Breast epithelium (tissue), 4 donors: ENCODE data around the gene TAS1R3. TPM values are rescaled to one million over a fixed set of nuclear protein-coding genes. Genes with fewer than 3 reads are reported as not detected.
"Not testable (repeated sequence)": the region's sequence is repeated elsewhere in the genome, so short reads cannot be mapped to it uniquely, and the experiment has no call there.

Experiments used
- DNase-seq, 2 donors: peaks; one replicate each; pipeline ENCODE4 v3.0.0-alpha.2; 2019; ENCODE audit warnings: low spot score in 2 of 2
- H3K27ac ChIP-seq, 2 donors: fragments of 200-600 bp; sonication (generic) in 1 of 2; one replicate each; pipeline ENCODE4 v1.5.1; 2016 to 2019; ENCODE audit warnings: mild to moderate bottlenecking in 1 of 2
- H3K27me3 ChIP-seq, 2 donors: fragments of 200-600 bp; sonication (generic) in 1 of 2; one replicate each; pipeline versions ENCODE4 v1.5.1 to v1.6.0; 2017 to 2019; ENCODE audit warnings: control low read depth in 1 of 2, mild to moderate bottlenecking in 1 of 2
- H3K36me3 ChIP-seq: fragments of 200-600 bp; one replicate; pipeline ENCODE4 v1.5.1; 2019
- H3K4me1 ChIP-seq, 2 donors: fragments of 200-600 bp; sonication (generic); one replicate each; pipeline ENCODE4 v1.5.1; 2016 to 2019; ENCODE audit warnings: control low read depth in 1 of 2
- H3K4me3 ChIP-seq, 3 donors: fragments of 200-600 bp; sonication (generic); 1 replicate in 2 of 3; 2 replicates in 1 of 3; pipeline ENCODE4 v1.5.1; 2016 to 2019; ENCODE audit warnings: mild to moderate bottlenecking in 3 of 3, moderate library complexity in 2 of 3
- H3K9me3 ChIP-seq, 2 donors: fragments of 200-600 bp; sonication (generic) in 1 of 2; one replicate each; pipeline ENCODE4 v1.5.1; 2016 to 2019; ENCODE audit warnings: control low read depth in 1 of 2
- POLR2A ChIP-seq: fragments of 450-650 bp; IDR thresholded peaks from one replicate; pipeline ENCODE4 v1.6.1; 2016; ENCODE audit warnings: antibody characterized with exemption, mild to moderate bottlenecking, moderate library complexity
- POLR2AphosphoS5 ChIP-seq, 3 donors: sonication (generic); formaldehyde crosslinking; IDR thresholded peaks; one replicate each; pipeline ENCODE4 v1.6.1; 2017; ENCODE audit warnings: antibody characterized with exemption in 3 of 3
- intact Hi-C: fragments of 100-400 bp; cut with DNase I; formaldehyde crosslinking; loops from one replicate; pipeline ENCODE4 v1.15.1; 2023; ENCODE audit warnings: low total_unique reads
- total RNA-seq, 3 donors: library from RNA; depleted of rRNA; stranded (reverse); fragments of >200 nt; gene quantifications; one replicate each; pipeline ENCODE4 v1.1.0, GENCODE V29; 2016
- TF ChIP-seq, protein P1 (sequence below), 3 donors: fragments of 450-650 bp; IDR thresholded peaks; one replicate each; pipeline ENCODE4 v1.5.1; 2016 to 2017; ENCODE audit warnings: antibody characterized with exemption in 3 of 3, mild to moderate bottlenecking in 3 of 3, moderate library complexity in 3 of 3

The TAS1R3 gene
- total RNA-seq, 3 donors from 2014 or later = 0.16 to 0.33 TPM; not detected in 1

DNA sequence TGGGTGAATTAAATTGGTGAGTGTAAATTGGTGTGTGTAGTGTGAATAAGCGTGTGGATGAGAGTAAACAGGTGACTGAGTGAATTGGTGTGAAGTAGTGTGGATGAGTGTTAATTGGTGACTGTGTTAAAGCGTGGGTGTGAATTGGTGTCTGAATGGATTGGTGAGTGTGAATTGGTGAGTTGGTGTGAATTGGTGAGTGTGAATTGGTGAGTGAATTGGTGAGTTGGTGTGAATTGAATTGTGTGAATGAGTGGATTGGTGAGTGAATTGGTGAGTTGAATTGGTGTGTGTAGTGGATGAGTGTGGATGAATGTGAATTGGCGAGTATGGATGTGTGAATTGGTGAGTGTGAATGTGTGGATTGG lies 35.6 kb downstream of the TAS1R3 start:
- no peak for DNase-seq

DNA sequence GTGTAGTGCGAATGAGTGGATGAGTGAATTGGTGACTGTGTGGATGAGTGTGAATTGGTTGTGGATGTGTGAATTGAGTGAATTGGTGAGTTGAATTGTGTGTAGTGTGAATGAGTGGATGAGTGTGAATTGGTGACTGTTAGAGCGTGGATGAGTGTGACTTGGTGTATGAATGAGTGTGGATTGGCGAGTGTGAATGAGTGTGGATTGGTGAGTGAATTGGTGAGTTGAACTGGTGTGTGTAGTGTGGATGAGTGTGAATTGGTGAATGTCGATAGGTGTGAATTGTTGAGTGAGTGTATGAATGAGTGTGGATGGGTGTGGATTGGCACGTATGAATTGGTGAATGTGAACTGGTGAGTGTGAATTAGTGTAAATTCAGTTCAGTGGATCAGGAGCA lies 36.2 kb downstream of the TAS1R3 start:
- Histone ChIP-seq H3K36me3 (no peaks in the 10 kb centered on the region), H3K4me3 (no peak overlapping the region), H3K4me1 (peaks cover 0 to 7% of the 10 kb centered on the region in 2 donors), H3K27me3 (no peaks in the 10 kb centered on the region), H3K9me3 (no peaks in the 10 kb centered on the region), H3K27ac (no peak overlapping the region)
- no peak for DNase-seq
- TF ChIP-seq POLR2AphosphoS5 (IDR thresholded peaks at IDR 0.05) = no peak
- TF ChIP-seq, protein P1, sequence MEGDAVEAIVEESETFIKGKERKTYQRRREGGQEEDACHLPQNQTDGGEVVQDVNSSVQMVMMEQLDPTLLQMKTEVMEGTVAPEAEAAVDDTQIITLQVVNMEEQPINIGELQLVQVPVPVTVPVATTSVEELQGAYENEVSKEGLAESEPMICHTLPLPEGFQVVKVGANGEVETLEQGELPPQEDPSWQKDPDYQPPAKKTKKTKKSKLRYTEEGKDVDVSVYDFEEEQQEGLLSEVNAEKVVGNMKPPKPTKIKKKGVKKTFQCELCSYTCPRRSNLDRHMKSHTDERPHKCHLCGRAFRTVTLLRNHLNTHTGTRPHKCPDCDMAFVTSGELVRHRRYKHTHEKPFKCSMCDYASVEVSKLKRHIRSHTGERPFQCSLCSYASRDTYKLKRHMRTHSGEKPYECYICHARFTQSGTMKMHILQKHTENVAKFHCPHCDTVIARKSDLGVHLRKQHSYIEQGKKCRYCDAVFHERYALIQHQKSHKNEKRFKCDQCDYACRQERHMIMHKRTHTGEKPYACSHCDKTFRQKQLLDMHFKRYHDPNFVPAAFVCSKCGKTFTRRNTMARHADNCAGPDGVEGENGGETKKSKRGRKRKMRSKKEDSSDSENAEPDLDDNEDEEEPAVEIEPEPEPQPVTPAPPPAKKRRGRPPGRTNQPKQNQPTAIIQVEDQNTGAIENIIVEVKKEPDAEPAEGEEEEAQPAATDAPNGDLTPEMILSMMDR (IDR thresholded peaks at IDR 0.05) = no peak
- TF ChIP-seq POLR2A = no peak
- intact Hi-C loops = no loop called here

More for the DNA sequence above, 35.6 kb downstream of the TAS1R3 start:
- Histone ChIP-seq H3K27me3 (no peaks in the 10 kb centered on the region), H3K27ac (no peak overlapping the region), H3K4me1 (peaks cover under 1 to 8% of the 10 kb centered on the region in 2 donors), H3K36me3 (no peaks in the 10 kb centered on the region), H3K4me3 (no peak overlapping the region), H3K9me3 (no peaks in the 10 kb centered on the region)
- intact Hi-C loops = no loop called here
- no peak for TF ChIP-seq POLR2A
- TF ChIP-seq POLR2AphosphoS5 (IDR thresholded peaks at IDR 0.05) = no peak
- TF ChIP-seq, protein P1 (IDR thresholded peaks at IDR 0.05) = no peak

GRCh38 chr1:1370094-1370493 lies 39.0 kb downstream of the TAS1R3 start:
- H3K27ac ChIP-seq, intact Hi-C loops, H3K9me3 ChIP-seq, H3K4me3 ChIP-seq, H3K36me3 ChIP-seq, H3K27me3 ChIP-seq, DNase-seq: not testable (repeated sequence)
- H3K4me1 ChIP-seq = peaks cover 13 to 15% of the 10 kb centered on the region in 2 donors

GRCh38 chr1:1370771-1371300 lies 39.8 kb downstream of the TAS1R3 start:
- intact Hi-C loops = no loop called here
- TF ChIP-seq, protein P1 (IDR thresholded peaks at IDR 0.05) = no peak
- TF ChIP-seq POLR2A = no peak
- TF ChIP-seq POLR2AphosphoS5 (IDR thresholded peaks at IDR 0.05) = no peak
- no peak overlapping the region for H3K4me3 ChIP-seq
- no peaks in the 10 kb centered on the region for H3K27me3 ChIP-seq
- no peaks in the 10 kb centered on the region for H3K36me3 ChIP-seq
- no peaks in the 10 kb centered on the region for H3K9me3 ChIP-seq
- no peak for DNase-seq
- peaks cover 13 to 15% of the 10 kb centered on the region in 2 donors for H3K4me1 ChIP-seq
- no peak overlapping the region for H3K27ac ChIP-seq

DNA sequence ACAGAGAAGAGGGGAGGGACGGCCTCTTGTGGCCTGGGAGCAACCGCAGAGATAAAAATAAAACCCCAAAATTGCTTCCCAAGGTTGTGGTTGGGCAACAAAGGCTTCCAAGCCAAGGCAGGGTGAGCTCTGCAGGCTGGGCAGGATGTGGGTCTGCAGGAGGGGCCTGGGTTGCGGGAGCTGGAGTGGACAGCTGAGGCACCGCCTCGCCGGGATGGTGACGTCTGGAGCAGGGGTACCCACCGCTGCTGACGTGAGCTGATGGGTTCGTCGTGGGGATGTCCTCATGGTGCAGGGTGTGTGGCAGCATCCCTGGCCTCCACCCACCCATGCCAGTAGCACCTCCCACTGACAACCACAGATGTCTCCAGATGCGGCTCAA lies 40.3 kb downstream of the TAS1R3 start:
- TF ChIP-seq POLR2A (no peak), POLR2AphosphoS5 (IDR thresholded peaks at IDR 0.05) (no peak)
- TF ChIP-seq, protein P1 (IDR thresholded peaks at IDR 0.05) = no peak
- H3K9me3 ChIP-seq = no peaks in the 10 kb centered on the region
- no peaks in the 10 kb centered on the region for H3K36me3 ChIP-seq
- intact Hi-C loops = no loop called here
- no peak for DNase-seq
- H3K27ac ChIP-seq = no peak overlapping the region
- H3K4me1 ChIP-seq = peaks cover 13 to 15% of the 10 kb centered on the region in 2 donors
- H3K27me3 ChIP-seq = no peaks in the 10 kb centered on the region
- H3K4me3 ChIP-seq = no peak overlapping the region
